GM12874 (cell line): ENCODE measurements around the gene LUZP2.

ENCODE experiments used
- CTCF ChIP-seq: IDR thresholded peaks from 2 replicates; pipeline ENCODE4 v1.5.1; 2011; ENCODE audit warnings: low read depth, mild to moderate bottlenecking, control low read depth, low read length, moderate library complexity; ENCODE audit not compliant: insufficient read depth

Gene LUZP2

GRCh38 chr11:24651873-24652272 is 155.0 kb downstream of the LUZP2 start:
- no peak for TF ChIP-seq CTCF

DNA sequence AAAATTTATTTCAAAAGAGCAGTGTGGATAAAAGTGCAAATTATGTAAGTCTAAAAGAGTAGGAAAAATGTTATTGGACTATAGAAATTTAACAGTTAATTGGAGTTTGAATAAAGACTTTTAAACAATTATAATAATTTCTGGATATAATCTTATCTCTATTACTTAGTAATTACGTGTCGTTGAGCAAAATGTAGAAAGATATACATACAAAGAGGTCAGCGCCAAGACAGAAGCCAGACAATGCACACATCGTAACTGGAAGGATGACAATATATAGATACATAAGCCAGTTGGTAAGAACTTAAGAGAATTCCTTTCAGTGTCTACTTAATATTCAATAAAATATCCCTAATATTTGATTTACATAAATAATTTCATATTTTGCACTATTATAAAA is 157.0 kb downstream of the LUZP2 start:
- no peak for TF ChIP-seq CTCF

DNA sequence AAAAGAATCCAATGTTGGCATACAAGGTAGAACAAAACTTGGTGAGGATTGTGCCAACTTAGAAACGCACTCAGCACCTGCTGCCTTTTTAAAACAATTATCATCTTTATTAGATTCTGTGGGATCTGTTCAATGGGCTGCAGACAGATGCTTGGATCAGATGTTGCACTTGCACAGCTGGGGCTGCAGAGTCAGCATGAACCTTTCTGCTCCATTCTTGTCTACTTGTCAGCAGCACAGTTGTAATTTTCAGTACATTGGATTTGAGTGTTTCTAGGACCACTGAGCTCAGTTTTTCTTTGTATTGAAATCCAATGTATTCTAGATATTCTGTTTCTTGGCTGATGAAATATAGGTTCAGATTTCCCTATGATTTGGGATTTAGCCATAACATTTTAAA is 164.5 kb downstream of the LUZP2 start:
- no peak for TF ChIP-seq CTCF

GRCh38 chr11:24664399-24664798 is 167.5 kb downstream of the LUZP2 start:
- no peak for TF ChIP-seq CTCF

DNA sequence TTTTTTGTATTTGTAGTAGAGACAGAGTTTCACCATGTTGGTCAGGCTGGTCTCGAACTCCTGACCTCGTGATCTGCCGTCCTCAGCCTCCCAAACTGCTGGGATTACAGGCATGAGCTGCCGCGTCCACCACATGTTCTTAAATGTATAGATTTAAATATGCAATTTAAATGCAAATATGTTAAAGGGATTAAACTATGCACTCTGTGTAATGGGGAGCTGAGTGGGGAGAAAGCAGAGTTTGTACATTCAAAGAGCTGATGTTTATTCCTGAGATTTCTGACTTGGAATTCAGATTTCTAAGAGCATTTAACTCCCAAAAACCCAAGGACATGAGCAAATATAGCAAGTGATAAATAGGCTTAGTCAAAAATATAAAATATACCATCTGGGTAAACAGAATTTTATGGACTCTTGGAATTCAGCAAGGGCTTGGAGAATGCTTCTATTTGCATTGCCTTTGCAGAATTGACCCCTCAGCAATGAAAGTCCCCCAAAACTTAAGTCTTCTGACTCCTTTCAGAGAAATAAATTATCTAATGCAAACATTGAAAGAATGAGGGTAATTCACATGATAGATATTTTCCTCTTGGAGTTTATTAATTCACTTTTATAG is 170.6 kb downstream of the LUZP2 start:
- no peak for TF ChIP-seq CTCF

GRCh38 chr11:24678703-24679348 is 182.0 kb downstream of the LUZP2 start:
- TF ChIP-seq CTCF = no peak

GRCh38 chr11:24679821-24680351 is 183.0 kb downstream of the LUZP2 start:
- TF ChIP-seq CTCF = no peak
